HG03575 (cell line): Measurements from ENCODE around the gene EGR4.

Experiments
- ATAC-seq: cut with Tn5 transposase; IDR thresholded peaks from one replicate; pipeline ENCODE4 v1.9.1; 2021; ENCODE audit not compliant: unreplicated experiment, insufficient number of reproducible peaks, low FRiP score; ENCODE audit errors: extremely low read depth

Gene EGR4

DNA sequence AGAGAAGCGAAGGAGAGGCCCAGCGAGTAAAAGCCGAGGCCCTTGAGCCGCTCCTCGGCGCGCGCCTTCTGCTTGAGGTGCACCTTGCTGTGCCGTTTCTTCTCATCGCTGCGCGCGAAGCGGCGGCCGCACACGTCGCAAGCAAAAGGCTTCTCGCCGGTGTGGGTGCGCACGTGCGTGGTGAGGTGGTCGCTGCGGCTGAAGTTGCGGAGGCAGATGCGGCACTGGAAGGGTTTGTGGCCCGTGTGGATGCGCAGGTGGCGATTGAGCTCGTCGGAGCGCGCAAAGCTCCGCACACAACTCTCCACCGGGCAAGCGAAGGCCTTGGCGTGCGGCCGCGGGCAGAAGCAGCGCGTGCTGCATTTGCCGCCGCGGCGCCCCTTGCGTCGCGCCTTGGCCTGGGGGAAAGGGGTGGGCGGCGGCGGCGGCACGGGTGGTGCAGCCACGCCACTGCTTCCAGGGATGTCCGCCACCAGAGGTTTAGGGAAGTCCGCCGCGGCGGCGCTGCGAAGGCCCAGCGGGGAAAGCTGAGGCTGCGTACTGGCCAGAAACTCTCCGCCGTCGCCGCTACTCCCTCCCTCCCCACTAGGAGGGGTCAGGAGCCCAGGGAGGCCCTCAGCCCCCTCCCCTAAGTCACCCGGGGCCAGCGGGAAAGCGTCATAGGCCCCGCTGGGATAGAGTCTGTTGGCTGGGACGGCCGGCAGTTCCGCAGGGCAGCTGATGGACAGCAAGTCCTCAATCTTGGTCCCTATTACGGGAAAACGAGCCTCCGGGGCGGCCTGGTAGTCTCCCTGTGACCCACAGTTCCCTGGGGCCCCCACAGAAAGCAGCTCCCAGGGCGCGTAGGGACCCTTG, 1.7 kb downstream of the EGR4 start:
- no peak for ATAC-seq

DNA sequence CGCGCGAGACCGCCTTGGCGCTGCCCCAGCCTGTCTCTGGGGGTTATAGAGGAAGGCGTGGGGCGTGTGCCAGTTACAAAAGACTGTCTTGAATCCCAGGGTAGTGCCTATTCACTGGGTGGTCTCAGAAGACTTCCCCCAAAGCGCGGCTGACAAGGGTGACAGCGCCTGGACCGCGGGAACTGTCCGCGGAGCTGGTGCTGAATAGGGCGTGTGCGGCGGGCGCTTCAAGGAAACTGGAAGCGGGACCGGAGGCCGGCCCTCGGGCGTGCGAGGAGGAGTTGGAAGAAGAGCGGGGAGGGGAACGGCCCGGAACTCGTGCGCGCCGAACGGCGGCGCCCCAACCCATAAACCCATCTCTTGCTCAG, 2.3 kb downstream of the EGR4 start:
- ATAC-seq: no peak

DNA sequence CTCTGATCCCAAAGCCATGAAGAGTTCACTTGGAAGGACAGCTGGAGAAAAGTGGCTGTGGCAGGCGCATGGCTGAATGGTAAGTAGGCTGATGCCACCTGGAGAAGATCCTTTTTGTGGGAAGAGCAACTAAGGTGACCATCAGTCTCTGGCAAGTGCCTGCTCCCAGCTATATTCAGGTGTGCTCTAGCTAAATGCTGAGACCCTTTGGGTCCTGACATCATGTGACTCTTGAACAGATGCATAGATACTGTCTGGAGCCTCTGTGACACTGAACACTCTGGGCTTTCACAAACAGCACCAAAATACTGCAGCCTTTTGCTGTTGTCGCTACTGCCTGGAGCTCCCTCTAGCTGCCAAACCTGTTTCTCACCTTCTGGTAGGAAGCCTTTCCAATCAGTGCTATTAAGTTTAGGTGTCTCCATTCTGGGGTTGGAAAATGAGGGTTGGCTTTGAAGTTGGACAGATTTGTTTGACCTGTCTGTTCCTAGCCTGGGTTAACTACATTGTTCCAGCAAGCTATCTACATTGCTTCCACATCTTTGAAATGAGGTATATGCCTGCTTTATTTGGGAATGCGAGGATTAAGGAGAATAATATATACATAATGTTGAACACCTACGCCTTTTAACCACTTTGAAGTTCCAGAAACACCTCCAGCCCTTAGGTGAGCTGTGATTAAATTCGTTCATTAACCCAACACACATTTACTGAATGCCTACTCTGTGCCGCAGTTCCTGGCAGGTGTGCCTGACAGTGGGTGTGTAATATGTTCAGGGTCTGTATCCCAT, 3.1 kb downstream of the EGR4 start:
- ATAC-seq: no peak

DNA sequence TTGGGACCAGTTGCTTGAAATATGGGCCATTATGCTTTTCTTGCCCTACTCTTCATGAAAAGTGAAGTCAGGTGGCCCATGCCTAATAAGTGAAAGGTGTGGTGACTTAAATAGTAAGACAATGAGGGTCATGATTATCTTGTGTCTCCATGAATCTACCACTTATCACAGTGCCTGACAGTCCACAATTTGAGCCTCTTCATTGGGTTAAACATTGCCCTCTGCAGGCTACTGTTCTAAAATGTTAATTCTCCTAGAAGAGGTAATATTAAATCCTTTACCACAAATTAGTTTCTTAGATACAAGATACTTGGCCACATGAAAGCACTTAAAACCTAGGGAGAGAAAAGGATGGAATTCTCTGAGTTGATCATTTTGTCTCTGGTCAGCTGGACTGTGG, 4.0 kb downstream of the EGR4 start:
- no peak for ATAC-seq

DNA sequence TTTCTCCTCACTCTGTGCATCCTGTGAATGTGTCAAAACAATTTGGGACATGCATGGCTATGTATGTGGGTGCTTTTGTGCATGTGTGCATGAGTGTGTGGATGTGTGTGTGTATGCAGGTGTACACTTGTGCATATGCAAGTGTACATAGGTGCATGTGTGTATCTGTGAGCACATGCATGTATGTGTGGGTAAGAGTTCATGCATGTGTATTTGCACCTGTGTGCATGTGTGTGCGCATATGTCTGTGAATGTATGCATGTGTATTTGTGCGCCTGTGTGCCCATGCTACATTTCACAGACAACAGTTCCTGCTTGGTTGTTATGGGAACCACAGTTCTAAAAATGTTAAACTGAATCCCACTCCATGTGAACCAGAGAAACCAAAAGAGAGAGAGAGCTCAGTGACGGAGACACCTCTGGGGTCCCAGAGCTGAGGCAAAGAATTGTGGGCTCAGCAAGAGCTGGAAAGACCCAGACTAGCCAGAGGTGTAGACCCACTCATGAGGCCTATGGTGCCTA, 7.2 kb downstream of the EGR4 start:
- no peak for ATAC-seq

DNA sequence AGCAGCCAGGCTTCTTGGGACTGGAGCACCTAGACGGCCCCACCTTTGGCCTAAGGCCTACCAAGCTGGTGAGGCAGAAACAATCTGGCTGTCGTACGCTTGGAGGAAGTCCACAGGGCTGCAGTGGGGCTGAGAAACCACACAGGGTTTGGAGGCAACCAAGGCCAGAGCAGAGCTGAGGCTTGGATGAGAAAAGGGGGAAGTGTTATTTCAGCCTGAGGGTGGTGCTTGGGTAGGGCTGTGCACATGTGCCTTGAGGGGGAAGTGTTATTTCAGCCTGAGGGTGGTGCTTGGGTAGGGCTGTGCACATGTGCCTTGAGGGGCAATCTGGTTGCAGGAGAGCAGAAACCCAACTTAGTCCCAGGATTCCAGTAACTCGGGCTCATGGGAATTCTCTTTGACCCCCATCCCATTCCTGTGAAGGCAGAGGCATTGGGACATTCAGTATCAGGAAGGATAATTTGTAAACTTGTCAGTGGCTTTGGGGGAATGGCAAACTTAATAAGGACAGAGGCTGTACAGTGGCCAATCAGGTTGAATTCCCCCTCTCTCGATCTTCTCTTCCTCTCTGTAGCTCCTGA, 8.1 kb downstream of the EGR4 start:
- peak; percentile 33 for ATAC-seq

DNA sequence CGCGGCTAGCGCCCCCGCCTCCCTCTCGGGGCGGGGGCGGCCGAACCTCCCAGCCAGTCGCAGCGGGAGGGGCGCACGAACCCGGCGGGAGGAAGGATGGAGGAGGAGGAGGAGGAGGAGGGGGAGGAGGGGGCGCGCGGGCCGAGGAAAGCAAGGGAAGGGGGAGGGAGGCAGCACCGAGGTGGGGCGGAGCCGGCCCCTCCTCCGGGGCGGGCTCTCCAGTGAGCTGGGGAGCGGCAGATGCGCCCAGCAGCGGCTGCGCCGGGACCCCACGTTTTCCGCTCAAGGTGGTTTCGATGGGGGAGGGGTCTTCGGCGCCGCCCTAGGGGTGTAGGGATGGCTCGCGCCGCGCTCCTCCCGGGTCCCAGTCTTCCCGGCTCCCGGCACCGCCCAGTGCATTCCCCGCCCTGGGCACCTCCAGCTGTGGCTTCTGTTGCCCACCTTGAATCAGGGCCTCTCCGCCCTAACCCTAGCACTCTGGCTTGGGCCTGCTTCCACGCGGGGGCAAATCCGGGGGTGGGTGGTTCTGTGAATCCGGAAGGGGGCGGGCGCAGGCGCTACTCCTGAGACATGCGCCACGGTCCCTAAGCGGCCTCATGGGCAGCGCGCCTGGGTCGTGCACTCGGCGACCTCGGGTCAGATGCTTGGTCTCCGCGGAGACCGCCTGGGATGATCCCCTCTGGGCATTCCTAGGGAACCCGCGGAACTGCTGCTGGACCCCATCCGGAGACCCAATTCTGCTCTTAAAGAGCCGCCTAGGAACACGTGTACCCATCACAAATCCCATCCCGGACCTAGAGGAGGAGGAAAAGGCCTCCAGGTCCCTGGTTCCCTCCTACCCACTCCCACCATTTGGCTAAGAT, 8.8 kb downstream of the EGR4 start, which contains the start of gene FBXO41:
Gene FBXO41, minus strand, starts transcription at position 183 of the 863 bp plus-strand sequence. CDS start 14,848 bp downstream, outside the sequence.
- no peak for ATAC-seq

DNA sequence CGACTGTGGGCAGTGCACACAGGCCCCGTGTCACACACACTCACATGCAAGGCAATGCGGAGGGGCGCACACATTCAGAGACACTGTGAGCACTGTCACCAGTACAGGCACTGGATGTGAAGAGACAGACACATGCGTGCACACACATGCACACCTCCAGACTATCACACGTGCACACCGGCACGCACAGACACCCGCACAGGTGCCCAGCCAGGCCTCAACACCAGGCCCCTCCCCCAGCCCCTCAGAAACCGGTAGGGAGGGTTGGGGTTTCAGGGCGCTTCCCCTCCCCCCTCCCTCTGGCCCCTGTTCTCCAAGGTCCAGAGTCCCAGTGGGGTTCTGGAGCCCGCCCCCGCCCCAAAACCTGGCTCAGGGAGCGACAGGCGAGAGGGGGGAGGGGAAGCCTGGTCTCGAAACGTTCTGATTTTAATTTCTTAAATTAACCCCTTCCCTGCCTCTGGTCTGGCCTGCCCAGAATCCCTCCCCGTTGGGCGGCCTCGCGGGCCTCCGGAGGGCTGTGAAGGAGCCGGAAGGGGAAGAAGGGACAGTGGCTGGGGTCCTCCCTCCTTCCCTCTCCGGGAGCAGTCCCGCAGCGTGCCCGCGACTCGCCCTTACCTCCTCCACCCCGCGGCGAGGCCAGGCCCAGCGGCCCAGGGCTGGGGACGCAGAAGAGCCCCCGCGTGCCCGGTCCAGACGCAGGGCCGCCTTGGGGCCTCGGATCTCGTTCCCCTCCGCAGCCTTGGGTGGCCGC, 9.6 kb downstream of the EGR4 start:
- no peak for ATAC-seq

DNA sequence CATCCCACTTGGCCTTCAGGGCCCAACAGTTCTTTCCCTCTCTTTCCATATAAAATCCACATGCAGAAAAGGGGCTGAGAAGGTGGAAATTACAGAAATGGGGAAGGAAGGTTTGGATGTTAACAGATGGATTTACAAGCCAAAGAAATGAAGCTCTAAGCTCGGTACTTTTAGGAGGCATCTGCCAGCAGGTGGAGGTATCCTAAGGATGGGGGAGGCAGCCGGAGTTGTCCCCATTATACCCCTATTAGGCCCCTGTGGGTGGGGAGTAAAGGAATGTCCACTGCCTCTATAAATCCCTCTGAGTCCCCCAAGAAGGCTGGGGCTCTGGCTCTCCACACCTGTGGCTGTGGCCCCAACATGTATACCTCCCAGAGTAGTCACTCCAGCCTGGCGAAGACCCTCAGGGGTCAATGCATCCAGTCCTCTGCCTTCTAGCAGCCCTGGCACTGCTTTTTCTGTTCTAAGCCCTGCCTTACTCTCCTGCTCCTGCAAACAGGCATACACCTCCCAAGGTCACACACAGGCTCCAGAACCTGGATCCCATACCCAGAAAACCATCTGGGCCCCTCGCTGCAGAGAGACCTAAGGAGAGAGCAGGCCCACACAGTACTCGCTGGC, 10.3 kb downstream of the EGR4 start:
- no peak for ATAC-seq

DNA sequence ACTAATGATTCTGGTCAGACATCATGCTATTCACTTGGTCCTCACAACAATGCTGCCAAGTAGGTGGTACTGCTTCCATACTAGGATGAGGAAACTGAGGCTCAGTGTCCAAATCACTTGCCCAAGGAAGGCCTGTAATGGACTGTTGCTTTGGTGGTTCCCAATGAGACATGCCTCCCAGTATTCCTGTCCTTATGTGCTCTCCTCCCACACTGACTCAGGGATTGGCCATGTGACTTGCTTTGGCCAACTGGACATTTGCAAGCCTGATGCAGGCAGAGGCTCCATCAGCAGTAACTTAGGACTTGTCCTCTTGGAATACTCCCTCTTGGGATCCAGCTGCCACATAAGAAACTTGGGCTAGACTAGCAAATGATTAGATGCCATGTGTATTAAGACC, 12.1 kb downstream of the EGR4 start:
- ATAC-seq: no peak

DNA sequence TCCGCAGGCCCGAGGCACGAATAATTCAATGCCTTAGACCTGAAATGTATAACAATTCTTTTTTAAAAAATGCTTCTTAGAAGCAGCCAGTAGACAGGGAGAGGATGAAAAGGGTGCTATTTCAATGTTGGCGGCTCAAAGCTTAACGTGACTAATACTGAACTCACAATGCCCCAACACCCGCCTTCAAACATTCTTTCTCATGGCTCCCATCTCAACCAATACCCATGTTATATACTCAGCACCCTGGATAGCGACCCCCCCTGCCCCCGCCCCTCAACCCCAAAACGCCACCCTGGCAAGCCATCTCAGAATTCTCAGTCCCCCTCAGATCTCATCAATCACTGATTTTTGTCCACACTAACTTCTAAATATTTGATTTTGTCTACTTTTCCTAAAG, 13.5 kb downstream of the EGR4 start:
- no peak for ATAC-seq

DNA sequence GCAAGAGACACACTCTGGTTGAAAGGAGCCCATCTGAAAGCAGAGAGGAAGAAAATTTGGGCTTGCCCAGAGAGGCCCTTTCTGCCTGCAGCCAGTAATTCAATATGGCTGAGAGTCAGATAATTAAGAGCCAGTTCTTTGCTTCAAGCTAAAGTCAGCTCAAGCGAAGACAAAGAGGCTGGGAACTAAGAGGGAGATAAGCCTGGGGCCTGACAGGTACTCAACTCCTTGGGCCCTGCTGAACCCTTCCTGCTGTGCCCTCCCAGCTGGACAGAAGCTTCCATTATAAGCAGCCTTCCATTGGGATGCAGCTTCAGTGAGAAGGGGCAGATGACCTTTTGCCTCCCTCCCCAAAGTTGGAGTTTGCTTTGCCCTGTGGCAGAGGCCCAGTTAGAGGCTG, 21.1 kb downstream of the EGR4 start:
- no peak for ATAC-seq

DNA sequence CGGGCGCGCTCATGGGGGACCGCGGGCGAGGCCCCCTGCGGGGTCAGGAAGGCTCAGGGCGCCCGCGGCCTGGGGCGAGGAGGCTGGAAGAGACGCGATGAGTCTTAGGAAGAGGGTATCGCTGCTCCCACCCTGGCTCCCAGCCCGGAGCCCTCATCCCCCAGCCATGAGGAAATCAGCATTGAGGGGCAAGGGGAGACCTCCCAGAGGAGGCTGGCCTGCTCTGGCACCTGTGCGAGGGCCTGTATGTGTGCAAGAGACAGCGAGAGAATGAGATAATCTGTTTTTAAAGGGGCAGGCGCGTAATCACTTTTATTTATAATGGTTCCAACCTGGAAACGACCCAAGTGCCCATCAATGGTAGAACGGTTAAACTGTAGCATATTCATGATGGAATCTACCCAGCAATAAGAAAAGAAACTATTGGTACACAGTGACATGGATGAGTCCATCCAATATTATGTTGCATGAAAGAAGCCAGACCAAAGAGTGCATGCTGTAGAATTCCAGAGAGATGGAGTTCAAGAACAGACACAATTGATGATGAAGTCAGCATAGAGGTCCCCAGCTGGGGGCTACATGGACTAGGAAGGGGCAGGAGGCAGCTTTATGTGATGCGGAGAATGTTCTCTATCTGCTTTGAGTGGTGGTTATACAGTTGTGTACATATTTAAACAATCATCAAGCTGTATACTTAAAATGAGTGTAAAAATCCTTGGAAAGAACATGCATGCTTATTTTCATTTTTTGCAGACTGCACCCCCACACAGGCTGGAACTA, 23.5 kb downstream of the EGR4 start:
- ATAC-seq: no peak

DNA sequence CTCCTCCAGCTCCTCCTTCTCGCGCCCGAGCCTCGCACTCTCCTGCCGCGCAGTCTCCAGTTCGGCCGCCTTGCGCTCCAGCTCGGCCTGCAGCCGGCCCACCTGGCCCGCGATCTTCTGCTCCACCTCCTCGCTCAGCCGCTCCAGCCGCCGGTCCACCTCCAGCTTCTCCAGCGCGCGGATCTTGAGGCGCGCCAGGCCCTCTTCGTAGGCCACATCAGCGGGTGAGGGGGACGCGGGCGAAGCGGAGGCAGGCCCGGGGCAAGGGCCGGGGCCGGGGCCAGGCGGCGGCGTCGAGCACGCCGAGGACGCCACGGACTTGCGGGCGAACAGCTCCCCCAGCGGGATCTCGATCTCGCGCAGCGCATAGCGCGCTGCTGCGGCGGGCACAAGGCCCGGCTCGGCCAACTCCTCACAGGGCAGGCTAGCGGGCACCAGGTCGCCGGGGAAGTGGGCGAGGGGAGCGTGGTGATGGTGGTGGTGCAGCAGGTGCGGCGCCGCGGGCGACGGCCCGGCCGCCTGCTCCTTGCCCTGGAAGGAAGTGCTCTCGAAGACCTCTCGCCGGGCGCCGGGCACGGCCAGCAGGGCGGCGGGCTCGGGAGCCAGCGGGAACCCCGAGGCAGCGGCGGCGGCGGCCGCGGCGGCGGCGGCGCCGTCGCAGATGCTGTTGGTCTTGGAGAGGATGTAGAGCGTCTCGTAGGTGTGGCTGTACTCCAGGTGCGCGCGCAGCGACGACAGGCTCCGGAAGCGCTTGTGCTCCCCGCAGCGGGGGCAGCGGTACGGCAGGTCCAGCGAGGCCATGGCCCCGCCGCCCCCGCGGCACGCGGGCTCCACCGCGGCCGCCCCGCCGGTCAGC, 24.3 kb downstream of the EGR4 start:
- ATAC-seq: no peak

DNA sequence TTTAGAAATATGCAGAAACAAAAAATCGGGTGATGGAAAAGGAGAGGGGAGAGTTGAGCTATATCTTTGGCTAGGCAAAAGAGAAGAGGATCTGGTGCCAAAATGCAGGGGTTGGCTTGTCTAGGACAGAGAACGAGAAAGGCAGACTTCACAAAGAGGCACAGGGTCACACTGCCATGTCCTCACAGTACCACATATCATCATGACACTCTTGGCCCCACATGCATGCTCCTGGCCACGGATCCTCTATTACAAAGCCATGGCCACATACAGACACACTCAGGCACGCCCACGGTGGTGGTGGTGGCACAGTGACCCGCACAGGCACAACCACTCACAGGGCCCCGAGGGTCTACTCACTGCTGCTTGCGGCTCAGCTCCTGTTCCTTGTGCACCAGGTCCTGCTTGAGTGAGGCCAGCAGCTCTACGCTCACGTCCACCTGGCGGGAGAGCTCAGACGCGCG, 24.9 kb downstream of the EGR4 start:
- ATAC-seq: no peak

DNA sequence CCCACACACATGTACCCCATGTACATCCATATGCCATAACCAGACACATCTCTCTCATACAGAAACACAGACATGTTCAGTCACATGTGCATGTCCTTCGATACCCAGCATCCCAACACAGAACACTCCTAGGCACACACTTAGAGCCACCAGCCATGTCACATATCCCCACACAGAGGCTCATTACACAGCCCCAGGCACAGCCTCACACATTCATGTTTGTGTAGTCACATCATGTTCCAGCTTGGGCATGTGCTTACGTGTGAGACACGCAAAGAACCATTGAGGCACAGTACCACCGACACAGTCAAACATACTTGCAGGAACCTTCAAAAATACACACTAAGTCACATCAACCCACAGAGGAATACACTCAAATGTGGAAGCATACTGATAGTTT, 26.3 kb downstream of the EGR4 start:
- ATAC-seq: no peak
